DMS79 (cell line): ENCODE measurements around the gene BPIFB3.

Source experiments
- DNase-seq: peaks from one replicate; lab custom pipeline; 2025; lab: John Stamatoyannopoulos, UW

The BPIFB3 gene, protein sequence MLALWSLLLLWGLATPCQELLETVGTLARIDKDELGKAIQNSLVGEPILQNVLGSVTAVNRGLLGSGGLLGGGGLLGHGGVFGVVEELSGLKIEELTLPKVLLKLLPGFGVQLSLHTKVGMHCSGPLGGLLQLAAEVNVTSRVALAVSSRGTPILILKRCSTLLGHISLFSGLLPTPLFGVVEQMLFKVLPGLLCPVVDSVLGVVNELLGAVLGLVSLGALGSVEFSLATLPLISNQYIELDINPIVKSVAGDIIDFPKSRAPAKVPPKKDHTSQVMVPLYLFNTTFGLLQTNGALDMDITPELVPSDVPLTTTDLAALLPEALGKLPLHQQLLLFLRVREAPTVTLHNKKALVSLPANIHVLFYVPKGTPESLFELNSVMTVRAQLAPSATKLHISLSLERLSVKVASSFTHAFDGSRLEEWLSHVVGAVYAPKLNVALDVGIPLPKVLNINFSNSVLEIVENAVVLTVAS

DNA sequence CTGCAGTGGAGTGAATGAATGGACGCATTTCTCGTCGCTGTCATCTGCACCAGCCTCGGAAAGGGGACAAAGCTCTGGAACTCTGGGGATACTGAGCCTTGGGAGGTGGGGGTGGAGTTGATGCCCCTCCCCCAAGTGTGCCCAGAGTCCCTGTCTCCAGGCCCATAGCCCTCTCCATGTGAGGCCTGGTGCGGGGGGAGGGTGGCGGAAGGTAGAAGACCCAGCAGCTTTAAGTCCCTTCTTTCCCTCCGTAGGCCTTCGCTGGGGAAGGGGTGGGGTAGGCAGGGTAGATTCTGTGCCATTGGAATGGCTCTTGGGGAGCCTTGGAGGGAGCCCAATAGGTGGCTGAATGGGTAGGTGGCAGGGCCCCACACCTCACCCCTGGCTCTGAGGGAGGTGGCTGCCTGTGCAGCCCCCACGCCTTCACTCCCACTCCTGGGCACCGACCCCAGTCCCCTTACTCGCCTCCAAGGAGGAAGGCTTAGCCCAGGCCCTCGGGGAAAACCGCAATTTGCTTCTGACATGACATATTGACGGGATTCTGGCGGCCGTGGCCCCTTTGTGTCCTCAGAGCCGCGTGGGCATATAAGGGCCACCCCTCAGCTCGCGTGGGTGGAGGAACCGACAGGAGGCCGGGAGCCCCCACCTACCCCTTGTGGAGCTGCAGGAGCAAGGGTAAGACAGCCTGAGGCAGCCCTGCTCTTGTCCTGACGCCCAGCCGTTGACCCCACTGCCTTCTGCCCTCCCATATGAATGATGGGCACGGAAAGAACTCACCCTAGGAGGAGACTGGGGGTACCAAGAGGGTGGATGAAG lies at the start of gene BPIFB3:
Gene BPIFB3 (plus strand): TSS at position 613 of the 816 bp plus-strand sequence. CDS start 1,533 bp downstream, outside the sequence.
- no peak for DNase-seq

DNA sequence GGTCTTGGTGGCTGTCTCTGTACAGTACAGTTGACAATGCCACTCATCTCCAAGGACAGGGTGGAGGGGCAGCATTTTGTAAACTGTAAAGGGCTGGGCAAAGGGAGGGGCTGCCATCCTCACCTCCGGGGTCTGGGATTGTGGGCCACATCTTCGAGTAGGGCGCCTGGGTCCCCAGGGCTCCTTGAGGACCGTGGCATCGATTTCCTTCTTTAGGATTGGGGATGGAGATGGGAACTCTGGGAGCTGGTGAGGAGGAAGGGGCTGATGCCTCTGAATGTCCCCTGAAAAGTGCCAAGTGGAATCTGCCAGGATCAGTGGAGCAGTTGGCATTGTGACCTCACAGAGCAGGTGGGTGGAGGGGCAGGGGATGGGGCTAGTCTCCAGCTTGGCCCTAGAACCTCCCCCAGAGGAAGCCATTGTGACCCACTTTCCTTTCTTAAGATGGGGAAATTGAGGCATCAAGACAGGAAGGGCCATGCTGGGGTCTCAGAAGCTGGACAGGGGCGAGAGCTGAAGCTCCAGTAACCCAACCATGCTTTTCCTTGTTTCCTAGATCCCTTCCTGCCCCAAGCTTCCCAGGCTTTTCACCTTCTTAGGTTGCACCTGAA lies 49.5 kb upstream of the BPIFB3 start, which contains the start of gene SUN5:
Gene SUN5 (minus strand): TSS at position 293 of the 611 bp plus-strand sequence. CDS start 93 bp downstream, at position 200.
- no peak for DNase-seq

DNA sequence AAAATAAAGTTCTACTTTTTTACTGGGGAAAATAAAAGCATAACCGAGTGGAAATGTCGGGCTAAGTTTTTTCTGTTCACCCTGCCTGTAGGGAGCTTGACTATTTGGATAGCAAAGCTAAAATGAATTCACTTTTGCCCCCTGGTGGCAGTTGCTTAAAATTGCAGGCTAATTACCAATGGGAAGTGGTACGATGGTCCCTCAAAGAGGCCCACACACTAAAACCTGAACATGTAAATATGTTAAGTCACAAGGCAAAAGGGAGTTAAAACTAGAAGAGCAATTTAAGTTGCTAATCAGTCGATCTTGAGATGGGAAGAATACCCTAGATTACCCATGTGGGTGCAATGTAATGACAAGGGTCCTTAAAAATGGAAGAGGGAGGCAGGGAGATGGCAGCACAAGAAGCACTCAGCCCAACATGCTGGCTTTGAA lies 48.6 kb upstream of the BPIFB3 start:
- DNase-seq, result no peak

DNA sequence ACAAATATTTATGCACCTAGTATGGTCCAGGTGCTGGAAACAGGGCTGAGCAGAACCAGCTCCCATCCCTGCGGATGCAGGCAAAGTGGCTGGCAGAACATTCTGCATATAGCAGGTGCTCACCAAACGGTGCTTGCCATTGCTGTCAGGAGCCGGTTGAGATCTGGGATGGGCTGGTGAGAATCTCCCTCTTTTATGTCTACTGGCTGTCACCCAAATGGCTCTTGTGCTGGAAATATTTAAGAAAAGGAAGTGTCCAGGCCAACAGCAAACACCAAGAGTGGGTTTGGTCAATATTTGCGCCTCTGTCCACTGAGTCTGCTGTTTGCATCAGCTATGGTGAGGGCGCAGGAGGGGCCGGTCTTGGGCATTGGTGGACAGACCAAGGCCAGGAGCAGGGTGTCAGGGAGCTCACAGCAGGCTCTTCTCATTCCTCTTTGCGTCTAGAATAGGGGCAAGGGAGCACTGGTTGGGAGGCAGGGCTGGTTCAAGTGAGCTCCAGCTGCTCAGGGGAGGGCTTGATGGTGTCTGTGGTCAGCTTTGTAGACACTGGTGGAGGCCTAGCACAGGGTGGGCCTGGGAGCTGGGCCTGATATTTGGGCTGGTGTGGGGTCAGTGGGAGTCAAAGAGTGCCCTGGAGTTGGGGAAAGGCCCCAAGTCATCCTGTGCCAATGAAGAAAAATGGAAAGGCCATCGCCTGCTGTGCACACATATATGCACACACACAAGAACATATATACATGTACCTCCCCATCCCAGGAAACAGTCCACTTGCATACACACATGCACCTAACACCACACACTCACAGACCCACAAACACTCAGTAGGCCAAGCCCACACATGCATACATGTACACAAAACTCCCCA lies 47.6 kb upstream of the BPIFB3 start:
- no peak for DNase-seq

DNA sequence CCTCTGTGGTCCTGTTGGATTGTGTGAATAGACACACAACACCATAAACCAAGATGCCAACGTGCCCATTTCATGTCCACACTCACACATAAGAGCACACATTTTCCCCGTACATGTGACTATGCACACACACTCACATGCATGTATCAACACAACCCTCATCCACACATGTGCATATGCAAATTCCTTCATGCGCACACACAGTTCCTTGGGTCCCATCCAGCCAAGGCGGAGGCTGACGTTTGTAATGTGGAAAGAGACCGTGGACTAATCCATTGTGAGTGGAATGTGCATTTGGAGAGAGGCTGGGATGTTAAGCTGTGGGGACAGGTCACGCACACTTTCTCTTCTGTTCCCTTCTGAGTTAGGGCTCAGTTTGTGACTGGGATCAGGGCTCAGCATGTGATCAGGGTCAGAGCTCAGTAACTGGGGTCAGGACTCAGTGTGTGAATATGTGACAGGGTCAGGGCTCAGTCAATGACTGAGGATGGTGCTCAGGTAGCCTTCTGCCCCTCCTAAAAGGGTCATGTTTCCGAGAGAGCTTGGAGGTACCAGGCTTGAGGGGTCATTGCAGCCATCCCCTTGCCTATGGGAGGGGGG lies 46.8 kb upstream of the BPIFB3 start:
- no peak for DNase-seq

DNA sequence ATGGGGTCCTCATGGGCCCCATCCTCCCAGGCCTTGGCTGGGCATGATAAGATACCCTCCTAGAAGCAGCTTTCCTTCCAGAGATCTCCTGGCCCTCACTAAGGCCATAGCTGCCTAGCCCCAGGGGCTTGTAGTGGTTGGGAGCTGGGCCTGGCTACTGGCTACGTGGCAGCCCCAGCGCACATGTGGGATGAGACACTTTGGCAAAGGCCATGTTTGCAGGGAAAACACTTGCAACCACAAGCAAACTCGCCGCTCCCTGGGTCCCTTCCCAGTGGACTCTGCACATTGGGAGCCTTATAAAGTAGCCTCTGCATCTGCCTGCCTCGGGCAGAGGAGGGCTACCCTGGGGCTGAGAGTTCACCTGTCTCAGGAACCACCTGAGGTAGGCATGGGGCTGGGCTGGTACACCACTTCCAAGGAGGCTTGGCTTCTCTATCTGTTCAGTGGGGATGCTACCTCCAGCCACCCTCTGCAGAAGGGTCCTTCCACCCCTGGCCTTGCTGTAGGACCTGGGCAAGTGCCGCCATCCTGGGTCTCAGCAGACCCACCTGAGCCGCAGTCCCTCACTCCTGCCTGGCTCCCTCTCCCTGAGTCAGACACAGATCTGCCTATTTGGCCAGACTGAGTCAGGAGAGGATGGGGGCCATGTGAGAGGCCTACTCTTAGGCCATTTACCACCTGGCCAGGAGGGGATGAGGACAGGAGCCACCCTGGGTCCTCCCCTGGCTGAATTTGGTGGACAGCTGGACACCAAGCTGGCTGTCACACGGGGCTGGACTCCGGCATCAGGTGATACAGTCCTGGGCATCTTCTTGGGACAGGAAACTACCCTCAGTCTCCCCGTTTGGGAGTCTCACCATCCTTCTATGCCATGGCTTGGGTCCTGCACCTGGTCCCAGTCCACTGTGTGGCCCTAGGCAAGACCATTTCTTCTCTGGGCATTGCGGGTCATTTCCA lies 46.0 kb upstream of the BPIFB3 start, which contains the start of gene BPIFB2:
Gene BPIFB2 (plus strand): TSS at position 329 of the 960 bp plus-strand sequence. CDS start 871 bp downstream, outside the sequence.
- no peak for DNase-seq

DNA sequence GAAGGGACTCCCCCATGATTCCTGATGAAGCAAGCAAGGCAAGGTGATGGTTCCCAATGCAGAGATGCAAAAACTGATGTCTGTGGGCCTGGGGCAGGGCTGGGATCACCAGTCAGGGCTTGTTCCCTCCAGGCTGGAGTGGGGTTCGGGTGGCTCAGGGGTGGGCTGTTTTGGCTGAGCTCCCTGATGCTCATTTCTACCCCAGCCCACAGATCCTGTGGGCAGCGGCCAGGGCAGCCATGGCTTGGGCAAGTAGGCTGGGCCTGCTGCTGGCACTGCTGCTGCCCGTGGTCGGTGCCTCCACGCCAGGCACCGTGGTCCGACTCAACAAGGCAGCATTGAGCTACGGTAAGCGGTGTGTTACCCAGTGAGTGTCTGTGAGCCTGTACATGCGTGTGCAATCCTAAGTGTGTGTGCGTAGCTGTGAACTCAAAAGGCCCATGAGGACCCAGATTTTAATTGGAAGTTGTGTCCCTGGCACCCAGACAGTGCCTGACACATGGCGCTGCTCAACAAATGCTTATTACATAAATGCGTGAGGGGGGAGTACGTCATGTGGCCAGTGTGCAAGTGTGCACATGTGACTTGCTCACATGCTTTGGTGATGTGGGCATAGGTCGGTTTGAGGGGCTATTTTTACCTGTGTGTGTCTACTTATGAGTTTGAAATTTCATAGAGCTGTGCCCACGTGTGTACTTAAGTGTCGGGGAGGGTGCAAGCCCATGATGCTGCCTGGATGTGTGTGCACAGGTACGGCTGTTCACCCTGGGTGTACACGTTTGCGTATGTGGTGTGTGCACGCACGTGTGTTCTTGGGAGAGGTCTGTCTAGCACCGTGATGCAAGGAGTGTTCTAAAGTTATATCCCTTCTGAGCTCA lies 45.1 kb upstream of the BPIFB3 start:
- no peak for DNase-seq

DNA sequence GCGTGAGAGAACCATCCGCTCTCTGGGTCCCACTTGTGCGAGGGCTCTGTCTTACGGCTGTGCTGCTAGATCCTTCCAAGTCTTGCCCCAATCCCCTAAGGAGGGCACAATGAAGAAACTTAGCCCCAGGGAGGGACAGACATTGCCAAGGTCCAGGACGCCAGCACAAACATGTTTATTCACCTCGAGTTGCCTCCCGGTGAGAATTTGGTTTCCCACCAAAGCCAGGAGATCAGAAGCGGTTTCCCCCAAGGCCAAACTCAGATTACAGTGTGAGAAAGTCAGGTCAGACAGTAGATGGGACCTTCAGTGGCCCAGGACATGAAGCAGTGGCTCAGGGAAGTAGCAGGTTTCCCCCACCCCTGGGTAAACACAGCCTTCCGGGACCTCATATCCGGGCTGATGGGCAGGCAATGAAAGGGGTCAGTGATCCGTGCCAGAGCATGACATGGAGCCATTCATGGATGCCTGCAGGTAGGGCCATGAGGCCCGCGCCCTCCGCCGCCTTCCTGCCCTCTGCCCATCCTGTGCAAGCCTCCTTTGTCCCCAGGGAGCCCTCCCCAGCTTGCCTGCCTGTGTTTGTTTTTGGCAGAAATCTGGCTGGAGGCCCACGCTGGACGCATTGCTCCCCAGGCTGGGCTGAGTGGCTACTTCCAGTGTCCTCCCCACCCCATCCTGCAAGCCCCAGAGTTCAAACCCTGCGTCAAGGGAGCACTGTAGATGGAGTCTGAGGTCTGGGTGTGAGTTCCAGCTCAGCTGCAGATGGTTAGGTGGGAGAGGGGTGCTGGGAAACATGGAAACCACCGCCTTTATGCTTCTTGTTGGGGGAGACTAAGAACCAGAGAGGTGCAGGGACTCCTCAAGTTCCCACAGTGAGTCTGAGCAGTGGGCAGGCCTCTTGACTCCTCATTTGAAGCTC lies 44.2 kb upstream of the BPIFB3 start:
- no peak for DNase-seq

DNA sequence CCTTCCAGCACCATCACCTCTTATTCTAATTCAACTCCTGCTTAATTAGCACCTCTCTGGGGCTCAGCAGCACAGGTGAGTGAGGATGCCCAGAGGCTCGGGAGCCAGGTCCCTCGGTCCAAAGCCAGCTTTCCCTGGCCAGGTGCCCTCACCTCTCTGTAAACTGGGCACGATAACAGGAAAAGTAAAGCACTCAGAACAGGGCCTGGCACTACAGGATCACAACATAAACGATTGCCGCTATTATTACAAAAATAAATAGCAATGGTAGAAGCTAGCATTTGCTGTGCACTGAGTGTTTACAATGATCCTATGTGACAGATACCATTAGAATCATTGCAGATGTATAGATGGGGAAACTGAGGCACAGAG lies 43.6 kb upstream of the BPIFB3 start:
- DNase-seq, result no peak

DNA sequence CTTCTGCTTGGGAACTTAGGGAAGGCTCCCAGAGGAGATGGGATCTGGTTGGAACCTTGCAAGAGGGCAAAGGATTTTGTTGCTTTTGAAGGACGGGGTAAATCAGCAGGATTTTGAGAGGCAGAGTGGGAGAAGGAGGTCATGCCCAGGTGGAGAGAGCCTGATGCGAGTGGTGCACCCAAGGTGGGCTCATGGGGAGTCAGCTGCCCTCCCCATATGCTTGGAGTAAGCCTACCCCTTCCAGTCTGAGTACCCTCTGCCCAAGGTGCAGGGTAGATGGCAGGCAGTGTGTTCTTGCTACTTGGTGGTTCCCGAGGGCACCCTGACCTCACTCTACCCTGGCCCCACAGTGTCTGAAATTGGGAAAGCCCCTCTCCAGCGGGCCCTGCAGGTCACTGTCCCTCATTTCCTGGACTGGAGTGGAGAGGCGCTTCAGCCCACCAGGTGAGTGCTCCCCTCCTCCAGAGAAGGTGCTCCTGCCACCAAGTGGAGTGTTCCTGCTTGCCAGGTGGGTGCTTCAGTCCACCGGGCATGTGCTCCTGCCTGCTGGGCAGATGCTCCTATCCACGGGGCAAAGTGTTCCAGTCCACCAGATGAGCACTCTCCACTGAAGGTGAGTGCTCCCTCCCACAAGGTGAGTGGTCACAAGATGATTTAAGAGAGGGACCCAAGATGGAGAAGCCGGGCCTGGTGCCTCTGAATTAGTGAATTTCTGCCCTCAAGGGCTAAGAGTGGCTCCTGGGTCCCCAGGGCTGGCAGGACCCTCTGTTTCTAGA lies 42.8 kb upstream of the BPIFB3 start:
- no peak for DNase-seq

DNA sequence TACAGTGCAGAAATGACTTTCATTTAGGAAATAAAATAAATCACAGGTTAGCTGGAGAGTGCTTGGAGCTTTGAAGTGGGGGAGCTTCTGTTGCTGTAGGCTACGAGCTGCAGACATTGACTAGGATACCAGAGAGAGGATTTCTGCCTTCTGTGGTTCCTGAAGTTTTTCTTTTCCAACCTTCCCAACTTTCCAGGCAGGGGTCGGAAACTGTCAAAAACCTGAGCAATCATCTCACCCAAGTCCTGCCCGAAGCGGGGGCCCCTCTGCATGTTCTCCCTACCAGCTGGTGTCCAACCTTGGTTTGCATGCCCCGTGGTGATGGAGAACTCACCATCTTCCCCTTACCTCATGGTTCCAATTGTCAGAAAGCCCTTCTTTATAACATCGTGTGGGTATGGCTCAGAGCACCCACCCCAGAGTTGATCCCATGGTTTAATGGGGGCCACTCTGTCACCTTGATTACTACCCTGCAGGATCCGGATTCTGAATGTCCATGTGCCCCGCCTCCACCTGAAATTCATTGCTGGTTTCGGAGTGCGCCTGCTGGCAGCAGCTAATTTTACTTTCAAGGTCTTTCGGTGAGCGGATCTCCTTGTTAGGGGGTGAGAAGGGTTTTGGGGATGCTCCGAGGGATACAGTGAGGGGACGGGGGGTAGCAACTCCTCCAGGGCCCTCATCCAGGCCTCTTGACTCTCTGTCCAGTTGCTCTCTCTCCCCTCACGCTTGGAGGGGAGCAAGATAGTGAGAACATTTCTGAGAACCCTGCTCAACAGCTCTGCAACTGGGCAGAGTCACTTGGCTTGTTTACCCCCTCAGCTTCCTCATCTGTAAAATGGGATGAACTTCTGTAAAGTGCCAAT lies 41.1 kb upstream of the BPIFB3 start:
- DNase-seq, result no peak

DNA sequence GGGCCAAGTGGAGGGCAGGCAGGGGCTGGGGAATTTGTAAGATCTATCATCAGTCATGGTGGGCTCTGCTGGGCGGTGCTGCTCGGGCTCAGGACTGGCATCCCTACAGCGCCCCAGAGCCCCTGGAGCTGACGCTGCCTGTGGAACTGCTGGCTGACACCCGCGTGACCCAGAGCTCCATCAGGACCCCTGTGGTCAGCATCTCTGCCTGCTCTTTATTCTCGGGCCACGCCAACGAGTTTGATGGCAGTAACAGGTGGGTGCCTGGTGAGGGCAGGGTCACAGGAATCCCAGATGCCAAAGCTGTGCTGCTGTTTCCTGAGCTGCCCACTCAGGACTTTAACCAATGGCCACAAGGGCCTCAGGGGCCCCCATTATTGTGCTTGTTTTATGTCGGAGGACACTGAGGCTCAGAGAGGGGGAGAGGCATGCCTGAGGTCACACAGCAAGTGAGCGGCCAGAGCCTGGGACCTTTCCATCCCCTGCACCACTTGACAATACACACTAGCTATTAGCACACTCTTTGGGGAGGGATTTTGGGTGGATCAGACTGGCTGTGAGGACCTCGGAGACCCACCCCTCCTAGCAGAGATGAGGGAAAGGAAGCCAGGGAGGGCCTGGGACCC lies 39.9 kb upstream of the BPIFB3 start:
- no peak for DNase-seq

DNA sequence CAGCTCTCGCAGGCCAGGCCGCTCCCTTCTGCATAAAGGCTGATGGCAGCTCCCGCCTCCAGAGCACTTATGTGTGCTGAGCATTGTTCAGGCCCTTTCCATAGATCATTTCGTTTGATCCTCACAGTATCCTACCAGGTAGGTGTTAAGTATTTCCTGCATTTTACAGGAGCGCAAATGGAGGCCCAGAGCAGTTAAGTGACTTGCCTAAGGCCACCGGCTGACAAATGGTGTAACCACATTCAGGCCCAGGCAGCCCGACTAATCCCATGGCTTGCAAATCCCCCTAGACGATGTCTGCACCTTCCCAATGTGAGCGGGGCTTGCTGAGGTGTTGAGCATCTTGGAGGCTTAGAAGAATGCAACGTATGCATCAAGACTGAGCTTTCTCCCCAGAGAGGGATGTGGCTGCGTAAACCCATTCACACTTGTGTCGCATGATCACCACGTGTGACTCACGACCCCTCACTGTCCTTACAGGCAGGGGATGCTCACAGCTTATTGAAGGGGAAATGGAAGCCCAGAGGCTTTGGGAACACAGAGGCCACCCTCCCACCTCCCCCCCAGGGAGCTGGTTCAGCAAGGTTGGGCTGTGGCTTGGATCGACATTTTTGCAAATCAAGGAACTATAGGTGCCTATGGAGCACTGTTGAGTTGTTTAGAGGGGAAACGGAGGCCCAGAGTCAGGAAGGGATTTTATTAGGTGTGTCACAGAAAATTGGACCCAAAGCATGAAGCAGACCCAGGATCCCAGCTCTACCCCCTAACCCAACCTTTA lies 39.2 kb upstream of the BPIFB3 start:
- DNase-seq, result no peak

DNA sequence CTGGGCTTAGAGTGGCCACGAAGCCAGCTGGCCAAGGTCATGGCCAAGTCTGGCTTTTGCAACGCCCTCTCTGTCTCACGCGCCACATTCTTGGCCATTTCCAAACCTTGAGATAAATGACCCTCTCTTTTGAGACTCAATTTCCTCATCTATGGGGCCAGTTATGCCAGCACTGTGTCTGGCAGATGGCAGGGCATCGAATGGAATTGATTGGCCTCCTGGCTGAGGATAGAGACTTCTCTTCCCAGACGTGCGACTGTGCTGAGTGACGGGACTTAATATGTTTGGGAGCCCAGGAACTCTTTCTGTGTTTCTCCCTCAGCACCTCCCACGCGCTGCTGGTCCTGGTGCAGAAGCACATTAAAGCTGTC lies 38.6 kb upstream of the BPIFB3 start:
- no peak for DNase-seq
